Ramos (cell line): ENCODE results near the gene SIRPB1.
"Not testable (repeated sequence)": the region's sequence is repeated elsewhere in the genome, so short reads cannot be mapped to it uniquely, and the experiment has no call there.

Experiments used
- in situ Hi-C: fragments of 300-500 bp; cut with MboI; formaldehyde crosslinking; loops from one replicate; pipeline ENCODE4 v1.14.3; 2022; ENCODE audit warnings: low sequenced_read_pairs; ENCODE audit not compliant: unreplicated experiment

SIRPB1 gene

DNA sequence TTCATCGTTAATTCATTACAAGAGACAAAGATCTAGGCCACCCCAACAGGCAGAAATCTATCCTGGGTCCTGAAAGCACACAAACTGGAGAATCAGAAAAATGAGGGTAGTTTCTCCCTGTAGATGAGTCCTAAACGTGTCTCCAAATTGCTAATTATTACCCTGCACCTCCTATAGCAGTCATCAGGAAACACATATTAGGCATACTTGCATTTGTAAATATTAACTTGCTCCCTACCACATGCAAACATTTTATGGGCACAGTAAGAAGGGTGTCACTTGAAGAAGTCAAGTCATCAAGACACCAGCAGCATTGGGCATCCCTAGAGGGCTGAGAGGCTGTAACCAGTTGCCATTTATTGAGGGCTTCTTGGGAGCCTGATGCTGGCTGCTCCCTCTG lies 17.9 kb upstream of the SIRPB1 start:
- in situ Hi-C loops: no loop called here

DNA sequence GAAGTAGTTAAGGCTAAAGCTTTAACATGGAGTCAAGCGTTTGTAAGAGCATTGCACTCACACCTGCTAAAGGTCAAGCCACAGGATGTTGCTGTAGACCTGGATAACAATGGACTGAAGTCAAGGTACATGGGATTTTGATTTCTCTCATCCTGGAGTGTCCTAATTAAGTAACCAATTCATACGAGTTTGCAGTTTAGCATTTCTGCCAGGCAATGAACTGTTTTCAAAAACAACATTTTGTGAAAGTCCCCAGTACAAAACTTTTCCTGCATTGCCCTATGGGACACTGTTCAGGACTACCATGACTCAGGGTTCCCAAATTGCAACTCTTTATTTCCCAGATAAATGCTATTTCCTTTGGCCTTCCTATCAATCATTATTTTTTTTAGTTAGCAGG lies 17.4 kb upstream of the SIRPB1 start:
- in situ Hi-C loops: no loop called here

DNA sequence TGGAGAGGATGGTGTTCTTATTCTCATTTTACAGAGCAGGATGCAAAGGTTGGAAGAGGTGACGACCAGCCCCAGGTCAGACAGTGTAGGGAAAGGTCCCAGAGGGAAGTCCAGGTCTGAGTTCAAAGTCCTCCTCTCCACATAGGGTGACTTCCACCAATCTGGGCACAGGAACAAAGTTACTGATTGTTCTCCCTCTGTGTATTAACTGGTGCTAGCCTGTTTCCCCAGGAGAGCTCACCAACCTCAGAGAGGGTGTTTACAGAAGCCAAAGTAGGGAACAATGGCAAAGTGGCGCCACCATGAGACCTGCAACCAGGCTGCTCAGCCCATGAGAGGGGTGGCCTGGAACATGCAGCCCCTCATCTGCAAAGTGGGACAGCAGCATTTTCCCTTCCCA lies 16.8 kb upstream of the SIRPB1 start:
- in situ Hi-C loops: no loop called here

DNA sequence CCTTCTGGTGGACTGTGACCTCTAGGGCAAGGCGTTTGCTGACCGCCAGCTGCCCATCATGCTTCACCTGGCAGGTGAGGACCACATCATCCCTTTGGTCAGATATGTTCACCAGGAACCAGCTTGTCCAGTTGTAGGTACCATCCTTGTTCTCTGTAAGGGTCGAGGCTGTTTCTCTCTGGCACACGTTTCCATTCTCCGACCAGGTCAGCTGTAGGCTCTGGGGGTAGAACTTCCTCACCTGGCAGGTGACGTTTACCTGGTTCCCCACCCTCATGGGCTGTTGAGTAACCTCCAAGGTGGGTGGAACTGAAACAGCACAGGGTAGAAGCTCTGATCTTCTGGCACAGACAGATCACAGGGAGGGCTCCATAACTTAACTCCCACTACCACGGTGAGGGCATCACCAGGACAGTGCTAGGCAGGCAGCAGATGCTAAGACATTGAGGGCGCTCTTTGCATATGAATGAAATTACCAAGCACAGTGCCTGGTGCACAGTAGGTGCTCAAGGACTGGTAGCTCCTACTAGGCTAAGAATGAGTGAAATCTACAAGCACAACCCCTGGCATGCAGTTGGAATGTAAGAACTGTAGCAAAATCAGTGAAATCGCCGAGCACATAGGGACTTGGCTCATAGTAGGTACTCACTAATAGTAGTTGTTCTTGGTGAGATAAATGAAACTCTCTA lies 15.6 kb upstream of the SIRPB1 start:
- in situ Hi-C loops: no loop called here

DNA sequence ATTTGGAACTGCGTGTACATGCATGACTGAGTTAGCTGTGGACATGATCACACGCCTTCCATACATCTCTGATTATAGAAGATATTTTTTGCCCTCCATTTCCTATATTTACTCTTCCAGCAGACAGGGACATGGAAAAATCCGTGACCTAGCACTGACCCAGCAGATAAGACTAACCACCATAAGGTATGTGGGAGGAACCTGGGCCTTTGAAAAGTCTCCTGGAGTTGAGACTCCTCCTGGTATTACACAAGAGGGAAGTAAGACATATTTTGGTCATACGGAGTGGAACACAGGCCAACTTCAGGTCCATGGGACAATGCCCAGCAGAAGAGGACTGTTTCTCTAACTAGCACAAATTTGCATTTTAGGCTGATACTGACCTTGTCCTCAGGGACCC lies 13.7 kb upstream of the SIRPB1 start:
- in situ Hi-C loops: no loop called here

DNA sequence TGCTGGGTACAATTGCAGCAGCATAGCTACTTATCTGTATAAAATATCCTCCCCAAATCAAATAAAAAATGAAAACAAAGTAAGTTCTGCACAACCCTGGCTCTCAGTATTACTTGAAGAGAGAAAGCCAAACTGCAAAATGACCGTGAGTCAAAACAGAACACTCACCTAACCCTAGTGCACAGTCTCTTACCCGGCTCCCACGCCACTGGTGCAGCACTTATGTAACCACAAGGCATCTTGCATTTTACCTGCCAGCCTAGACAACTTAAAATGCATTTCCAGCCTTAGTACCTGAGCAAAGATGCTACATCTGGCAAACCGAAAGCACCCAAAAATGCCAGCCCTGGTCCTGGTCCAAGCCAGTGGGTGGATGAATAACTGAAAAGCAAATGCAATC lies 12.4 kb upstream of the SIRPB1 start:
- in situ Hi-C loops: no loop called here

DNA sequence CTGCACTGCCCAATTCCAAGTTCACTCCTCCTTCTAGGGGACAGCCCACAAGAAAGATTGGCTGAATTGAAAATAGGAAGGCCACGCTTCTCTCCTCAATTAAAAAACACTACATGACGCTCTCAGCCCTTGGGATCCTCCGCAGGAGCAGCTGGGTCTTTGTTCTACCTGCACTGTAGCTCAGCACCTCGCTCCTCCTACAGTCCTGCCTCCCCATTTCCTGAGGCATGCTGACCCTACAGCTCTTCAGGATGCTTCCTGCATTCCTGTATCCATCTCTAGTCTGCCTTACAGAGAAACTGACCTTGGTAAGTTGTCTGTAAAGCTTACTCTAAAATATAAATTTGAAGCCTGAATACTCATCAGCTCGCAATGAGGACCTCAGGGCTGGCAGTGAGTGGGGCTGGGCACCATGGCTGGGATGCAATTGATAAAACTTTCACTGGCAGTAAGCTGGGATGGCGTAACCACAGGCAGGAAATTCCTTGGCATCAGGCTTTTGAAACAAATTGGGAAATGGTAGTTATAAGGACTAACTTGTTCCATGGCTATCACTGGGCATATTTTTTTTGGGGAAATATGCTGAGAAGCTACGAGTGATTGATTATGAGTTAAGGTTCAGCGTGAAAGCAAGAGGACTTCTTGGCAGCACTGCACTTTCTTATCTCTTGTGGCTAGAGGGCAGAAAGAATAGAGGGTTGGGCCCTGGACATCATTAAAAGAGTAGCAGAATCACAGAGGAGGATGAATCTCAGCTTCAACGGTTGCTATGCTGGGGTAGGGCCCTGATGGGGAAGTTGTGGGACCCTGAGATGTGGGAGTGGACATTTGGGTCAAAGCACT lies 11.7 kb upstream of the SIRPB1 start:
- in situ Hi-C loops: no loop called here

DNA sequence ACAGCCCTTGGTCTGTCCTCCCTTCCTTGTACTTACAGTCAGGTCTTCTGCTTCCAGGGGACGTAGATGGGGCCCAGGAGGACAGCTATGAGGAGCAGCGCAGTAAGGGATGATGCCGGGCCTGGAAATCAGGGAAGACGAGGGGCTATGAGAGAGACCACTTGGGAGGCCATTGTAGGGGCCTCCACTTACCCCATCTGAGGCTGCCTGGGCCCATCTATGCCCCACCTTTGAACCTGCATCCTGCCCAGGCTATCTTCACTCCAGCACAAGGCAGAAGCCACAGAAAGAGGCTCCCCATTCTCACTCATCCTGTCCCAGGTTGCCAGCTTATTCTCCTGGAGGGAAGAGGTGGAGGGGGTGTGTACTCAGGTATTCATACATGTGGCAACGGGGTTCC lies 10.4 kb upstream of the SIRPB1 start:
- in situ Hi-C loops: no loop called here

DNA sequence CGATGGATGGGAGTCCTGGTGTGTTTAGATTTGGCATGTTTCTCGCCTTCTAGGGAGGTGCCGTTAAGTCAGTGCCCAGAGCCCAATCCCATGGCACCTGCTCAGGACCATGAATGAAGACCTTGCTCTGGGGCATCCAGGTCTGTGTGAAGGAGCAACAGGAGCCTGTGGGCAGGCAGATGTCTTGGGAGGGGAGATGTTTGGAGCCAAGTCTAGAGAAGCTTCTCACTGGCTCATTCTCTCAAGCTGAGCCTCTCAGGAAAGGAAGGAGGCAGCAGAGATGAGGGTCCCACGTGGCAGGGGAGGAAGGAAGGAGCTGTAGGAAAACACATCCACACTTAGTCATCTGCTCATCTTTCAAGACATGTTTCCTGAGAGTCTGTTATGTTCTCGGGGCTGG lies 9.5 kb upstream of the SIRPB1 start:
- in situ Hi-C loops: no loop called here

DNA sequence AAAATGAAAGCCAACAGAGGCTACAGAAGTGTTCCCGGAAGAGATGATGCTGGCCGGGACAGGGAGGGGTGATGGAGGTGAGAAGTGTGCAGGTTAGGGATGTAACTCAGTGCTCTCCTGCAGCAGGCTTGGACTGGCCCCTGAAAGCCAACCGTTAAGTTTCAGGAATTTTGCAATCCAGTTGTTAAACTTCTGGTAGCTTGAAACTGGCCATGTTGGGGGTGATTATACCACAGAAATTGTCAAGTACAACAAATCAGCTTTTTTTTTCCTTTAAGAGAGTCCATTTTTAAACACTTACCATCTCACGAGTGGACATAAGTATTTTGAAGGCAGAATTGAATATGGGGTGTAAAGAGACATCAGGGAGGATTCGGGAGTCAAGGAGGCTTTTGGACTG lies 8.8 kb upstream of the SIRPB1 start:
- in situ Hi-C loops: no loop called here

DNA sequence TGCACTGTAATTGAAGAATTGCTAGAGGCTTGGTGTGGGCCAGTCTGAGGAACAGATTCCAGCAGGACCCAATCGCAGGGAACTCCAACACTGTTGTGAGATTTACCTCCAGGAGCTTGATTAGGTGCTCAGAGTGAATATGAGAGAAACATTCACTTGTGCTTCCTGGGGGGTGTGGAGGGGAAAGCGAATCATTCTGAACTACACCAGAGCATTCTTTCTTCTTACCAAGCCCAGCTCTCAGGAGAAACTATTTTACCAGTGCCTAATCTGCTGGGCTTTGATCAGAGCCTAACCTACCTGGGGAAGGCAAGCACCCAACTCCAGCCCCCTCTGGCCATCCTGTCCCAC lies 7.4 kb upstream of the SIRPB1 start:
- in situ Hi-C loops: no loop called here

DNA sequence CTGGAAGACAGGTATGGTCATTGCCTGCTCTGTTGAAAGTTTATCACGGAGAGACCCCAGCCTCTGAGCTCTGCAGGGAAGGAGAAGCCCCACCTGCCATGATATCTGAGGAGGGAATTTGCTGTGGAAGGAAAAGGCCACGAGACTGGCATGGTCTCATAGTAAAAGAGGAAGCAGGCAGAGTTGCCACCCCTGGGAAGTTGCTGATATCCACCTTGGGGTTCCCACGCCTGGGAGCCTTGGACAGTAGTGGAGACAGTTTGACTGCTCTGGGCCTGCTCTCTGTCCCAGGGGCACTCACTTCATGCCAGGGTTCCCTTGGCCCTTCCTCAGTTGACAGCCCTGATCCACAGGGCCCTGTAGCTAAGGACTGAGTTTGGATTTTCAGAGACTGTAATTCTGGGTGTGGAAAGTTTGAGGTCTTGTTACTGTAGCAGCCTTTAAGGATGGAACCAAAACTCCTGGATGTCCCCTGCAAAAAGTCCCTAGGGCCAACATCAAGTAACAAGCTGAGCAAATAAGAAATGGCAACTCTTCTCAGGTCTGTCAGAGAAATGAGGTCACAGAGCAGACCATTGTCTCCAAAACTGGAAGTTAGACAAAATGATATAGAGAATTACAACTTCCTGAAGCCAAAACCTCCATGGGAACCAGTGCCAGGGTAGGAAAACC lies 6.9 kb upstream of the SIRPB1 start:
- in situ Hi-C loops: no loop called here

DNA sequence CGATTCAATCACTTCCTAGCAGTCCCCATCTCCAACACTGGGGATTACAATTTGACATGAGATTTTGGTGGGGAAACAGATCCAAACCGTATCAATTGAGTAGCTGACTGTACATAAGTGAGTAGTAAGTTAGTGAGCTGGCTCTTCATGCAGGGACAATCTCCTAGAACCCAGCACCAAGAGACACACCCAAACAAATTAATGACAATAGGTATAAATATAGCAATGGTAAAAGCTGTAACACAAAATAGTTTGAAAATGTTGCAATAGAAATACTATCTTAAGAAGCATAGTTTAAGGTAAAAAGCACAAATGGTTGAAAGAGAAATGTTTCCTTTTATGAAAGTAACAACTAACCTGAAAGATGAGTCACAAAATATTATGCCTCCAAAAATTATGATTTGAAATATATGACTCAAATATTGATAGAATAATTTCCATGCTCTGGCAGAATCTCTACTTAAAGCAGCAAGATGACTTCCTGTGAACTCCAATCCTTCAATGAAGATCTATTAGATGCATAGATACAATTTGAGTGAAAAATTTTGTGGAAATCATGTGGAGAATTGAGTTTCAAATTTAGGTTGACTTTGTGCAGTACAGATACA lies 5.4 kb upstream of the SIRPB1 start:
- in situ Hi-C loops: no loop called here

DNA sequence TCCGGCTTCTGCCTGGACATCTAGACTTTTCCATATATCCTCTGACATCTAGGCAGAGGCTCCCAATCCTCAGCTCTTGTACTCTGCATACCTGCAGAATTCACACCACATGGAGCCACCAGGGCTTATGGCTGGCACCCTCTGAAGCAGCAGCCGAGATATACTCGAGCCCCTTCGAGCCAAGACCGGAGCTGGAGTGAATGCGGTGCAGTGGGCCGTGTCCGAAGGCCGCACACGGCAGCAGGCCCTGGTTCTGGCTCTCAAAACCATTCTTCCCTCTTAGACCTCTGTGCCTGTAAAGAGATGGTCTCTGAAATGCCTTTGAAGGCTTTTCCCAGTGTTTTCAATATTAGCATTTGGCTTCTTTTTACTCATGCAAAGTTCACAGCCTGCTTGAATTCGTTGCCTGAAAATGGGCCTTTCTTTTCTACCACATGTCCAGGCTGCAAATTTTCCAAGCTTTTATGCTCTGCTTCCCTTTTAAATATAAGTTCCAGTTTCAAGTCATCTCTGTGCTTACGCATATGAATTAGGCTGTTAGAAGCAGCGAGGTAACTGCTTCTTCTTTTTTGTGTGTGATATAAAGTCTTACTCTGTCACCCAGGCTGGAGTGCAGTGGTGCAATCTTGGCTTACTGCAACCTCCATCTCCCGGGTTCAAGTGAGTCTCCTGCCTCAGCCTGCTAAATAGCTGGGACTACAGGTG lies 3.8 kb upstream of the SIRPB1 start:
- in situ Hi-C loops: no loop called here

DNA sequence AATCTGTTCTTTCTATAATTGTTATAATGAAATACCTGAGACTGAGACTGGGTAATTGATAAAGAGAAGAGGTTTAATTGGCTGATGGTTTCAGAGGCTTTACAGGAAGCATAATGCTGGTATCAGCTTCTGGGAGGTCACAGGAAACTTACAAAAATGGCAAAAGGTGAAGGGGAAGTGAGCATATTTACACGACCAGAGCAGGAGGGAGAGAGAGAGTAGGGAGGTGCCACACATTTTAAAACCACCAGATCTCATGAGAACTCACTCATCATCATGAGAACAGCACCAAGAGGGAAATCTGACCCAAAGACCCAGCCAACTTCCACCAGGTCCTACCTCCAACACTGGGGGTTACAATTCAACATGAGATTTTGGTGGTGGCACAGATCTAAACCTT lies 2.6 kb upstream of the SIRPB1 start:
- in situ Hi-C loops: no loop called here

DNA sequence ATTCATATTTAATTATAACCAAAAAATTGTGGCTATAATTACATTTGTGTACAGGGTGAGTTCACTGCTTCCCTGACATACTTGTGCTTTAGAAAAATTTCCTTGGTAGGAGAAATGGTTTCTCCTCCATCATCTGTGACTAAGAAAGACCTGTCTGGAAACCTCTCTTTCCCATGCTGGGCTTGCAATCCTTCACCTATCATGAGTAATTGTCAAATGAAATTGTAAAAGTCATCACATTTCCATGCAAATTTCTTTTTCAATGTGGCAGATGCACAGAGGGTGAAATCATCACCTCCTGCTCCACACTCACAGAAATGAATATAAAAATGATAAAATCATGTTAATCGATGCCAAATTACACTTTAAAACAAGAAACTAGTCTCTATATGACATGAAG lies 1.5 kb upstream of the SIRPB1 start:
- in situ Hi-C loops: no loop called here

DNA sequence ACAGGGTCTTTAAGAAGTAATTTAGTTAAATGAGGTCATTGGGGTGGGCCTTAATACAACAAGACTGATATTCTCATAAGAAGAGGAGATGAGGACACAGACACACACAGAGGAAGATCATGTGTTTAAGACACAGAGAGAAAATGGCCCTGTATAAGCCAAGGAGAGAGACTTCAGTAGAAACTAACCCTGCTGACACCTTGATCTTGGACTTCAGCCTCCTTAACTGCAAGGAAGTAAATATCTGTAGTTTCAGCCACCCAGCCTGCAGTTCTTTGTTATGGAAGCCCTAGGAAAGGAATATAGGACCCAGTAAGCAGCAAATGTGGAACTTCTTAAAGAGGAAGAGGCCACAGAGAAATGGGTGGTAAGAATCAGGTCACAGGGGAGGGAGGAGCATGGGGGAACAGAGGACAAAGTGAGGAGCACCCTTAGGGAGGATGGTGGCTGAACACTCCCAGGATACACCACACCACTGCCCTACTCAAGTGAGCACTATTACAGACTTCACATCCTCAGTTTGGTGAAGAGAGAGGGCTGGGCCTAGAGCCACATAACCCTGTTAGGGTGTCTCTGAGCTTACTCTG lies 762 bp downstream of the SIRPB1 start:
- in situ Hi-C loops: no loop called here

DNA sequence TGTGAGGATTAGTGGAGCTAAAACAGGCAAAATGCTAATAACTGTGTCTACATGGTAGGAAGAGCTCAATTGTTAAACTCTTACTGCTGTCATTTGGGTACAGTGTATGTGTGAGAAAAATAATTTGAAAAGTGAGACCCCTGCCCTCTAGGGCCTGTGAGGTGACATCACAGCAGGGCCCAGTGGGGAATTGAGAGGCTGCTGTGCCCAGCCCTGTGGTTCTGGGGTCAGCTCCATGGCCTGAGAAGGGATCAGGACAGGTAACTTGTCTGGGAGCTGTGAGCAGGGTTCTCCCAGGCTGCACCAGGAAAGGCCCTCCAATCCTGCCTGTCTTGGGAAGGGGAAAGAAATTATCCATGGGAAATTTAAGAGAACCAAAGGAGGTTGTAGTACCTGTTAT lies 1.3 kb downstream of the SIRPB1 start:
- in situ Hi-C loops: no loop called here

DNA sequence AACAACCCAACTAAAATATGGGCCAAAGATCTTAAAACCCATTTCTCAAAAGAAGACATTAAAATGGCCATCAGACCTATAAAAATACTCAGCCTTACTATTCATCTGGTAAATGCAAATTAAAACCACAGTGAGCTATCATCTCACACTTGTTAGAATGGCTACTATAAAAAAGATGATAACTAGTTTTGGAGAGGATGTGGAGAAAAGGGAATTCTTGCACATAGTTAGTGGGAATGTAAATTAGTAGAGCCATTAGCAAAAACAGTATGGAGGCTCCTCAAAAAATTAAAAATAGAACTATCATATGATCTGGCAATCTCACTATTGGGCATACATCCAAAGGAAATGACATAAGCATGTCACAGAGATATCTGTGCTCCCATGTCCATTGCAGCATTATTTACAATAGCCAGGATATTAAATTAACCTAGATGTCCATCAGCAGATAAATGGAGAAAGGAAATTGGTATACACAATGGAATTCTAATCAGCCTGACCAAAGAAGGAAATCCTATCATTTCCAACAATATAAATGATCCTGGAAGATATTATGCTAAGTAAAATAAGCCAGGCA lies 2.9 kb downstream of the SIRPB1 start:
- in situ Hi-C loops: no loop called here

DNA sequence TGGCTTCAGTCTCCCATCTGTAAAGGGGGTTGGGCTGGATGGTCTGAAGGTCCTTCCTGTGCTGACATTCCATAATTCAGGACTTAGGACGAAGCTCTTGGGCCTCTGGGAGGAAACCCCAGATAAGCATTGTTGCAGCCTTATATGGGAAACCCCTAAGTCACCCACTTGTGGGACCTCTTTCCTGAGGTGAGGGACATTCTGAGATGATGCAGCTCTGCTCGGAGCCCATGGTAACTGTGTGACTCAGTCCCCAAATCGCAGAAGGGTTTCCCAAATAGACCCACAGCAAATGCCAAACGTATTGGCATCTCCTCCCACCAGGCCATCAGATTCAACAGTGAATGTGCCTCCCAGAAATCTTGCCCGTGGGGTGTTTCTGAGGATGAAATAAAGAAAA lies 9.4 kb downstream of the SIRPB1 start:
- in situ Hi-C loops: not testable (repeated sequence)
